ENCODE measurements around the gene TES.
A peak's percentile ranks its signal among the peaks of the same experiment; 100 is the strongest.

TES gene

GRCh38 chr7:116232350-116232749 is 22.0 kb downstream of the TES start:
- H4K20me1 ChIP-seq (ENCODE audit: insufficient read depth): no peaks in the 10 kb centered on the region
- no peak for TF ChIP-seq CTCF (conservative IDR thresholded peaks at IDR 0.05; ENCODE audit: low read depth, low read length)
- no peaks in the 10 kb centered on the region for H3K36me3 ChIP-seq (ENCODE audit: insufficient read depth)
- no peaks in the 10 kb centered on the region for H3K27me3 ChIP-seq (ENCODE audit: insufficient read depth, low read depth)
- peaks cover 65% of the 10 kb centered on the region; the same call in 1 of the 2 replicates for H3K79me2 ChIP-seq (ENCODE audit: insufficient read depth, low read depth)
- no peak overlapping the region for H3K9ac ChIP-seq
- H3K4me2 ChIP-seq: peak overlapping the region; percentile 44; the same call in 1 of the 2 replicates
- H3K4me1 ChIP-seq (ENCODE audit: low read depth, poor library complexity, severe bottlenecking): peaks cover 62% of the 10 kb centered on the region
- no peak overlapping the region for H3K4me3 ChIP-seq (IDR thresholded peaks at IDR 0.05; ENCODE audit: insufficient read depth, low read depth, low read length)
- H2AFZ ChIP-seq (ENCODE audit: low read depth): no peak overlapping the region
- H3K27ac ChIP-seq: peak overlapping the region; percentile 7; the same call in 1 of the 2 replicates

GRCh38 chr7:116232920-116233319 is 22.6 kb downstream of the TES start:
- Histone ChIP-seq H2AFZ (ENCODE audit: low read depth) (no peak overlapping the region), H3K27me3 (ENCODE audit: insufficient read depth, low read depth) (no peaks in the 10 kb centered on the region), H3K9ac (no peak overlapping the region), H3K79me2 (ENCODE audit: insufficient read depth, low read depth) (peaks cover 61% of the 10 kb centered on the region; the same call in 1 of the 2 replicates), H3K4me1 (ENCODE audit: low read depth, poor library complexity, severe bottlenecking) (peaks cover 56% of the 10 kb centered on the region), H4K20me1 (ENCODE audit: insufficient read depth) (no peaks in the 10 kb centered on the region), H3K27ac (no peak overlapping the region), H3K36me3 (ENCODE audit: insufficient read depth) (no peaks in the 10 kb centered on the region), H3K4me3 (IDR thresholded peaks at IDR 0.05; ENCODE audit: insufficient read depth, low read depth, low read length) (no peak overlapping the region), H3K4me2 (peak overlapping the region; percentile 44; the same call in 1 of the 2 replicates)
- TF ChIP-seq CTCF (conservative IDR thresholded peaks at IDR 0.05; ENCODE audit: low read depth, low read length): no peak

GRCh38 chr7:116234517-116235200 is 24.3 kb downstream of the TES start:
- H2AFZ ChIP-seq (ENCODE audit: low read depth): no peak overlapping the region
- no peak overlapping the region for H3K4me2 ChIP-seq
- H4K20me1 ChIP-seq (ENCODE audit: insufficient read depth): no peaks in the 10 kb centered on the region
- H3K36me3 ChIP-seq (ENCODE audit: insufficient read depth): no peaks in the 10 kb centered on the region
- TF ChIP-seq CTCF (conservative IDR thresholded peaks at IDR 0.05; ENCODE audit: low read depth, low read length): no peak
- H3K79me2 ChIP-seq (ENCODE audit: insufficient read depth, low read depth): peaks cover 53% of the 10 kb centered on the region; the same call in 1 of the 2 replicates
- no peaks in the 10 kb centered on the region for H3K27me3 ChIP-seq (ENCODE audit: insufficient read depth, low read depth)
- H3K27ac ChIP-seq: no peak overlapping the region
- H3K4me3 ChIP-seq (IDR thresholded peaks at IDR 0.05; ENCODE audit: insufficient read depth, low read depth, low read length): no peak overlapping the region
- no peak overlapping the region for H3K9ac ChIP-seq
- H3K4me1 ChIP-seq (ENCODE audit: low read depth, poor library complexity, severe bottlenecking): peaks cover 40% of the 10 kb centered on the region

GRCh38 chr7:116235380-116235779 is 25.0 kb downstream of the TES start:
- Histone ChIP-seq H3K27me3 (ENCODE audit: insufficient read depth, low read depth) (no peaks in the 10 kb centered on the region), H3K4me2 (no peak overlapping the region), H3K36me3 (ENCODE audit: insufficient read depth) (no peaks in the 10 kb centered on the region), H3K9ac (no peak overlapping the region), H3K27ac (no peak overlapping the region), H3K79me2 (ENCODE audit: insufficient read depth, low read depth) (peaks cover 48% of the 10 kb centered on the region; the same call in 1 of the 2 replicates), H3K4me1 (ENCODE audit: low read depth, poor library complexity, severe bottlenecking) (peaks cover 33% of the 10 kb centered on the region), H4K20me1 (ENCODE audit: insufficient read depth) (no peaks in the 10 kb centered on the region), H3K4me3 (IDR thresholded peaks at IDR 0.05; ENCODE audit: insufficient read depth, low read depth, low read length) (no peak overlapping the region), H2AFZ (ENCODE audit: low read depth) (no peak overlapping the region)
- no peak for TF ChIP-seq CTCF (conservative IDR thresholded peaks at IDR 0.05; ENCODE audit: low read depth, low read length)
